ENCODE results near the gene GALNT9.

The GALNT9 gene

GRCh38 chr12:132352896-132353800, 23.8 kb upstream of the GALNT9 start:
- Histone ChIP-seq H3K4me3 (ENCODE audit: low read length) (no peak overlapping the region), H3K79me2 (ENCODE audit: low read length) (no peaks in the 10 kb centered on the region), H3K4me2 (ENCODE audit: low read length) (no peak overlapping the region), H3K9ac (ENCODE audit: low read length) (no peak overlapping the region), H2AFZ (ENCODE audit: low read depth, low read length) (no peak overlapping the region), H4K20me1 (ENCODE audit: insufficient read depth, low read length) (no peaks in the 10 kb centered on the region), H3K4me1 (ENCODE audit: low read length) (no peaks in the 10 kb centered on the region), H3K9me3 (ENCODE audit: insufficient read depth, low read length) (no peaks in the 10 kb centered on the region), H3K36me3 (replicated peaks; ENCODE audit: low read depth, low read length) (no peaks in the 10 kb centered on the region), H3K27ac (ENCODE audit: low read length) (no peak overlapping the region), H3K27me3 (ENCODE audit: low read depth, low read length) (no peaks in the 10 kb centered on the region)
- no peak for TF ChIP-seq CTCF (IDR thresholded peaks at IDR 0.05; ENCODE audit: low read depth, low read length)
- TF ChIP-seq EZH2phosphoT487 (IDR thresholded peaks at IDR 0.05; ENCODE audit: low read depth) = no peak

GRCh38 chr12:132351751-132352495, 22.5 kb upstream of the GALNT9 start:
- H3K4me1 ChIP-seq (ENCODE audit: low read length) = no peaks in the 10 kb centered on the region
- no peak overlapping the region for H3K4me3 ChIP-seq (ENCODE audit: low read length)
- H3K9ac ChIP-seq (ENCODE audit: low read length) = no peak overlapping the region
- no peak for TF ChIP-seq EZH2phosphoT487 (IDR thresholded peaks at IDR 0.05; ENCODE audit: low read depth)
- no peak for TF ChIP-seq CTCF (IDR thresholded peaks at IDR 0.05; ENCODE audit: low read depth, low read length)
- H3K79me2 ChIP-seq (ENCODE audit: low read length) = no peaks in the 10 kb centered on the region
- H3K9me3 ChIP-seq (ENCODE audit: insufficient read depth, low read length) = no peaks in the 10 kb centered on the region
- H3K27ac ChIP-seq (ENCODE audit: low read length) = no peak overlapping the region
- no peaks in the 10 kb centered on the region for H4K20me1 ChIP-seq (ENCODE audit: insufficient read depth, low read length)
- no peak overlapping the region for H3K4me2 ChIP-seq (ENCODE audit: low read length)
- H3K27me3 ChIP-seq (ENCODE audit: low read depth, low read length) = no peaks in the 10 kb centered on the region
- H3K36me3 ChIP-seq (replicated peaks; ENCODE audit: low read depth, low read length) = no peaks in the 10 kb centered on the region
- no peak overlapping the region for H2AFZ ChIP-seq (ENCODE audit: low read depth, low read length)

GRCh38 chr12:132349501-132350131, 20.2 kb upstream of the GALNT9 start:
- TF ChIP-seq CTCF (IDR thresholded peaks at IDR 0.05; ENCODE audit: low read depth, low read length) = no peak
- no peak for TF ChIP-seq EZH2phosphoT487 (IDR thresholded peaks at IDR 0.05; ENCODE audit: low read depth)
- Histone ChIP-seq H3K4me1 (ENCODE audit: low read length) (no peaks in the 10 kb centered on the region), H3K9me3 (ENCODE audit: insufficient read depth, low read length) (no peaks in the 10 kb centered on the region), H3K9ac (ENCODE audit: low read length) (no peak overlapping the region), H3K27ac (ENCODE audit: low read length) (no peak overlapping the region), H3K27me3 (ENCODE audit: low read depth, low read length) (no peaks in the 10 kb centered on the region), H4K20me1 (ENCODE audit: insufficient read depth, low read length) (no peaks in the 10 kb centered on the region), H3K4me3 (ENCODE audit: low read length) (no peak overlapping the region), H3K79me2 (ENCODE audit: low read length) (no peaks in the 10 kb centered on the region), H2AFZ (ENCODE audit: low read depth, low read length) (no peak overlapping the region), H3K4me2 (ENCODE audit: low read length) (no peak overlapping the region), H3K36me3 (replicated peaks; ENCODE audit: low read depth, low read length) (no peaks in the 10 kb centered on the region)

GRCh38 chr12:132348176-132348575, 18.8 kb upstream of the GALNT9 start:
- H3K9ac ChIP-seq (ENCODE audit: low read length) = no peak overlapping the region
- no peaks in the 10 kb centered on the region for H3K9me3 ChIP-seq (ENCODE audit: insufficient read depth, low read length)
- H3K79me2 ChIP-seq (ENCODE audit: low read length) = no peaks in the 10 kb centered on the region
- H3K4me3 ChIP-seq (ENCODE audit: low read length) = no peak overlapping the region
- no peaks in the 10 kb centered on the region for H3K36me3 ChIP-seq (replicated peaks; ENCODE audit: low read depth, low read length)
- H3K4me2 ChIP-seq (ENCODE audit: low read length) = no peak overlapping the region
- H3K27me3 ChIP-seq (ENCODE audit: low read depth, low read length) = no peaks in the 10 kb centered on the region
- H3K4me1 ChIP-seq (ENCODE audit: low read length) = no peaks in the 10 kb centered on the region
- no peak overlapping the region for H3K27ac ChIP-seq (ENCODE audit: low read length)
- no peaks in the 10 kb centered on the region for H4K20me1 ChIP-seq (ENCODE audit: insufficient read depth, low read length)
- no peak for TF ChIP-seq CTCF (IDR thresholded peaks at IDR 0.05; ENCODE audit: low read depth, low read length)
- no peak for TF ChIP-seq EZH2phosphoT487 (IDR thresholded peaks at IDR 0.05; ENCODE audit: low read depth)
- H2AFZ ChIP-seq (ENCODE audit: low read depth, low read length) = no peak overlapping the region

All from OCI-LY3 (cell line).